SK-N-MC (cell line): Measurements from ENCODE around the gene NIFK.

Experiments
- EZH2 ChIP-seq: fragments of 200-600 bp; sonication (generic); IDR thresholded peaks from one replicate; pipeline ENCODE4 v1.6.1; 2017; ENCODE audit warnings: antibody characterized with exemption
- POLR2AphosphoS5 ChIP-seq: IDR thresholded peaks from 2 replicates; pipeline ENCODE4 v1.6.1; 2012; ENCODE audit warnings: mild to moderate bottlenecking, low read depth, low read length, borderline replicate concordance

DNA sequence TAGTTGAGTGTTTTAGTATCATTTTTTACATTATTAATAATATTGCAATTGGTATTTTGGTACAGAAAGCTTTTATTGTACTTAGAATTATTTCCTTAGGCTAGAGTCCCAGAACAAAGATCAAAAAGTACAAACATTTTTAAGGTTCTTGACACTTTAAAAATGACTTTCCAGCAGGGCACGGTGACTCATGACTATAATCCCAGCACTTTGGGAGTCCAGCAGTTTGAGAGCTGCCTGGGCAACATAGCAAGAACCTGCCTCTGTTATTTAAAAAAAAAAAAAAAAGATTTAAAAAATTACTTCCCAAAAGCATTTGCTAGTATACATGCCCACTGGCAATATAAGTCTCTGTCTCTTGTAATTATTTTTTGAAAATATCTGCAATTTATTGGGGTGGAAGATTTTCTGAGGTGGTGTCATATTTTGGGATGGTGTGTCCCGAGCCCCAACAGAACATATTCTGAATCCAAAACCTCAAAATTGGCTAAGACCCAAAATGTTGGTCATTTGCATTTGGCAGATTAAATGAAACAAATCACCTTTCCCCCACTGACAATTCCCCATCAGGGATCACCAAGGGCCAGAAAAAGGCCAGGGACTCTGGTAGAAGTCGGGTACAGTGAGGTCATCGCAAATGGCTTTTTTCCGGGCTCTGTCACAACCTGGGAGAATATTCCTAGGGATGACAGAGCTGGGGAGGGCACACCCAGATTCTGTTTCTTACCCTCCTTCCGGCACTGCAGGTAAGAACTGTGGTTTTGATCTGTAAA, 42.1 kb downstream of the NIFK start:
- TF ChIP-seq EZH2 (no peak), POLR2AphosphoS5 (no peak)
